HepG2 (cell line): ENCODE measurements around the gene TAF1D. TPM values are rescaled to one million over a fixed set of nuclear protein-coding genes. Genes with fewer than 3 reads are reported as not detected.

Source experiments
- IKZF4 ChIP-seq: sonication (generic); formaldehyde crosslinking; IDR thresholded peaks from 2 replicates; pipeline ENCODE4 v1.5.1; 2020; ENCODE audit warnings: borderline replicate concordance, mild to moderate bottlenecking, low read depth, missing genetic modification reagents; ENCODE audit errors: not compliant biosample characterization
- MTF2 ChIP-seq: sonication (generic); formaldehyde crosslinking; IDR thresholded peaks from 2 replicates; pipeline ENCODE4 v1.5.0; 2020; ENCODE audit warnings: missing genetic modification reagents, borderline replicate concordance
- NONO ChIP-seq, 2 experiments: fragments of 450-650 bp in 1 of 2; sonication (generic) in 1 of 2; formaldehyde crosslinking in 1 of 2; IDR thresholded peaks in 1 of 2; conservative IDR thresholded peaks in 1 of 2; 2 replicates each; pipeline versions ENCODE4 v1.6.1 to v1.8.0; 2017 to 2022; ENCODE audit warnings: mild to moderate bottlenecking in 1 of 2, missing genetic modification reagents in 1 of 2, moderate library complexity in 1 of 2
- SALL1 ChIP-seq: sonication (generic); formaldehyde crosslinking; IDR thresholded peaks from 2 replicates; pipeline ENCODE4 v1.8.0; 2022; ENCODE audit warnings: mild to moderate bottlenecking, missing genetic modification reagents
- STAT5B ChIP-seq: sonication (generic); formaldehyde crosslinking; IDR thresholded peaks from 2 replicates; pipeline ENCODE4 v1.4.0; 2020; ENCODE audit warnings: missing genetic modification reagents
- TBL1XR1 ChIP-seq: fragments of 150-350 bp; IDR thresholded peaks from 2 replicates; pipeline ENCODE4 v1.6.1; 2014; ENCODE audit warnings: borderline replicate concordance, low read length; ENCODE audit not compliant: partially characterized antibody
- ZMYM3 ChIP-seq: sonication (generic); formaldehyde crosslinking; IDR thresholded peaks from 2 replicates; pipeline ENCODE4 v1.5.1; 2020; ENCODE audit warnings: mild to moderate bottlenecking, missing genetic modification reagents
- ZNF282 ChIP-seq: fragments of 450-650 bp; IDR thresholded peaks from 2 replicates; pipeline ENCODE4 v1.6.1; 2018; ENCODE audit not compliant: partially characterized antibody
- ZNF3 ChIP-seq: IDR thresholded peaks from 2 replicates; pipeline ENCODE4 v1.7.0; 2017; ENCODE audit warnings: inconsistent platforms
- ZNF34 ChIP-seq: sonication (generic); formaldehyde crosslinking; IDR thresholded peaks from 2 replicates; pipeline ENCODE4 v1.4.0; 2020; ENCODE audit warnings: mild to moderate bottlenecking, missing genetic modification reagents, borderline replicate concordance
- ZNF446 ChIP-seq: sonication (generic); formaldehyde crosslinking; IDR thresholded peaks from 2 replicates; pipeline ENCODE4 v1.5.0; 2020; ENCODE audit warnings: mild to moderate bottlenecking, missing genetic modification reagents
- ZNF460 ChIP-seq: sonication (generic); formaldehyde crosslinking; IDR thresholded peaks from 2 replicates; pipeline ENCODE4 v1.5.1; 2020; ENCODE audit warnings: missing genetic modification reagents, mild to moderate bottlenecking, borderline replicate concordance
- ZNF496 ChIP-seq: sonication (generic); formaldehyde crosslinking; IDR thresholded peaks from 2 replicates; pipeline ENCODE4 v1.8.1; 2023; ENCODE audit warnings: mild to moderate bottlenecking, moderate library complexity, missing genetic modification reagents; ENCODE audit not compliant: insufficient replicate concordance
- ZNF816 ChIP-seq: sonication (generic); formaldehyde crosslinking; IDR thresholded peaks from 2 replicates; pipeline ENCODE4 v1.8.0; 2022; ENCODE audit warnings: missing genetic modification reagents, mild to moderate bottlenecking, borderline replicate concordance
- ZNF83 ChIP-seq: sonication (generic); formaldehyde crosslinking; IDR thresholded peaks from 2 replicates; pipeline ENCODE4 v1.4.0; 2020; ENCODE audit warnings: missing genetic modification reagents, mild to moderate bottlenecking, borderline replicate concordance
- ZSCAN12 ChIP-seq: sonication (generic); formaldehyde crosslinking; IDR thresholded peaks from 2 replicates; pipeline ENCODE4 v1.9.0; 2021; ENCODE audit warnings: mild to moderate bottlenecking, missing genetic modification reagents
- polyA plus RNA-seq, 8 experiments: library from polyadenylated mRNA; depleted of rRNA in 3 of 8; stranded (reverse) in 7 of 8; unstranded in 1 of 8; fragments of >200 nt; fragmentation: Illumina TruSeq in 4 of 8; extraction: Trizol in 4 of 8; gene quantifications; 2 replicates each; pipeline versions ENCODE4 v1.2.1 to v1.2.3, GENCODE V29; 2011 to 2016; ENCODE audit warnings: low read depth in 4 of 8, missing spikeins in 1 of 8, mixed read lengths in 1 of 8; ENCODE audit not compliant: insufficient read depth in 1 of 8
- total RNA-seq, 5 experiments: library from RNA; depleted of rRNA; stranded (reverse); fragments of >200 nt; fragmentation: Illumina TruSeq; extraction: Trizol; gene quantifications; 2 replicates each; pipeline ENCODE4 v1.2.3, GENCODE V29; 2016; ENCODE audit warnings: low read depth in 1 of 5
- TF ChIP-seq, protein P1 (sequence below), 2 experiments: fragments of 450-650 bp in 1 of 2; sonication (generic) in 1 of 2; formaldehyde crosslinking in 1 of 2; IDR thresholded peaks; 2 replicates each; pipeline versions ENCODE4 v1.6.1 to v1.8.0; 2016 to 2022; ENCODE audit warnings: antibody characterized with exemption in 1 of 2, mild to moderate bottlenecking in 1 of 2, missing genetic modification reagents in 1 of 2
- TF ChIP-seq, protein P2 (sequence below): IDR thresholded peaks from 2 replicates; pipeline ENCODE4 v1.6.1; 2016; ENCODE audit warnings: missing compliant biosample characterization, missing genetic modification reagents, borderline replicate concordance

Gene TAF1D
- total and polyA plus RNA-seq, 2 of the 13 experiments (the other 11 are each of a cell fraction or from before 2014, with no cell fraction given): 132 to 207 TPM

DNA sequence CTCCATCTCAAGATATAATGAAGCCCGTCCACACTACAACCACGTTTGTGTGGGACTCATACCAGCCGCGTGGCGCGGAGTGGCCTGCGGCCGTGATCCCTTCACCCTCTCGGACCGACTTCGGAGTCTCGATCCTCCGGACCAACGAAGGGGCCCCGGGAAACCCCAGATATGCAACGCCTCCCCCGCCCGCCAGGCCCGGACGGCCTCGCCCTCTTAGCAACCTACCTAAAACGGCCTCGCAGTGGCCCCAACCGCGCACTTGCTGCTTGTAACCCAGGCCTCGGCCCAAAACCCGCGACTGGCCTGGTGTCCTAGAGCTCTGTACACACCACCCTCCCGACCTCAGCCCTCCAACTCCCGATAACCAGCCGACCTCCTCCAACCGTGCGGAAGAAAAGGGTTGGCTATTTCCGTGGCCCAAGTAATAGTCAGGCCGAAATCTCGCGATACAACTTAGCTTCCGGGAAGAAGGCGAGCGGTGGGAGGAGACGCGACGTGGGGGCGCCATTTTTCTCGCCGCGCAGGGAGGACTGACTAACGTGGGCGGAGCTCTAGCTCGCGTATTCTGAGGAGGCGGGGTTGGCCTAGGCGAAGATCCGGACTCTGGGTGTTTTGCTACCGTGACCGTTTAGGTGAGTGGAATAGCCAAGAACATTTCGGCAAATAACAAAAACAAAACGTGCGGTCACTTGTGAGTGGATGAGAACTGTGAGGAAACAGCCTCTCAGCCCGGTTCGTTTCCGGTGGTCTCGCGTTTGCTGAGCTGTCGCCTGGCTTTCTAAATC, at the start of gene TAF1D, which contains the start of gene C11orf54 (continued):
- TF ChIP-seq, protein P1, sequence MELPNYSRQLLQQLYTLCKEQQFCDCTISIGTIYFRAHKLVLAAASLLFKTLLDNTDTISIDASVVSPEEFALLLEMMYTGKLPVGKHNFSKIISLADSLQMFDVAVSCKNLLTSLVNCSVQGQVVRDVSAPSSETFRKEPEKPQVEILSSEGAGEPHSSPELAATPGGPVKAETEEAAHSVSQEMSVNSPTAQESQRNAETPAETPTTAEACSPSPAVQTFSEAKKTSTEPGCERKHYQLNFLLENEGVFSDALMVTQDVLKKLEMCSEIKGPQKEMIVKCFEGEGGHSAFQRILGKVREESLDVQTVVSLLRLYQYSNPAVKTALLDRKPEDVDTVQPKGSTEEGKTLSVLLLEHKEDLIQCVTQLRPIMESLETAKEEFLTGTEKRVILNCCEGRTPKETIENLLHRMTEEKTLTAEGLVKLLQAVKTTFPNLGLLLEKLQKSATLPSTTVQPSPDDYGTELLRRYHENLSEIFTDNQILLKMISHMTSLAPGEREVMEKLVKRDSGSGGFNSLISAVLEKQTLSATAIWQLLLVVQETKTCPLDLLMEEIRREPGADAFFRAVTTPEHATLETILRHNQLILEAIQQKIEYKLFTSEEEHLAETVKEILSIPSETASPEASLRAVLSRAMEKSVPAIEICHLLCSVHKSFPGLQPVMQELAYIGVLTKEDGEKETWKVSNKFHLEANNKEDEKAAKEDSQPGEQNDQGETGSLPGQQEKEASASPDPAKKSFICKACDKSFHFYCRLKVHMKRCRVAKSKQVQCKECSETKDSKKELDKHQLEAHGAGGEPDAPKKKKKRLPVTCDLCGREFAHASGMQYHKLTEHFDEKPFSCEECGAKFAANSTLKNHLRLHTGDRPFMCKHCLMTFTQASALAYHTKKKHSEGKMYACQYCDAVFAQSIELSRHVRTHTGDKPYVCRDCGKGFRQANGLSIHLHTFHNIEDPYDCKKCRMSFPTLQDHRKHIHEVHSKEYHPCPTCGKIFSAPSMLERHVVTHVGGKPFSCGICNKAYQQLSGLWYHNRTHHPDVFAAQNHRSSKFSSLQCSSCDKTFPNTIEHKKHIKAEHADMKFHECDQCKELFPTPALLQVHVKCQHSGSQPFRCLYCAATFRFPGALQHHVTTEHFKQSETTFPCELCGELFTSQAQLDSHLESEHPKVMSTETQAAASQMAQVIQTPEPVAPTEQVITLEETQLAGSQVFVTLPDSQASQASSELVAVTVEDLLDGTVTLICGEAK (IDR thresholded peaks at IDR 0.05): no peak
- TF ChIP-seq, protein P1 (CRISPR knock-in tag; IDR thresholded peaks at IDR 0.05): peak; percentile 30; the same call in 1 of the 2 replicates
- TF ChIP-seq ZNF282 (no peak), TBL1XR1 (peak; percentile 13), ZNF816 (CRISPR knock-in tag) (no peak), ZNF460 (CRISPR knock-in tag) (no peak), ZNF83 (no peak), ZNF3 (CRISPR knock-in tag) (0 out of 2 replicates have a peak, but pooled peaks have one; percentile 22), NONO (IDR thresholded peaks at IDR 0.05) (no peak), NONO (CRISPR knock-in tag; conservative IDR thresholded peaks at IDR 0.05) (peak; percentile 71), SALL1 (CRISPR knock-in tag) (peak; percentile 79), ZNF496 (CRISPR knock-in tag) (no peak), IKZF4 (CRISPR knock-in tag) (no peak), MTF2 (CRISPR knock-in tag) (no peak), ZSCAN12 (peak; percentile 30; the same call in 1 of the 2 replicates), STAT5B (no peak), ZNF34 (CRISPR knock-in tag) (0 out of 2 replicates have a peak, but pooled peaks have one; percentile 84), ZNF446 (CRISPR knock-in tag) (no peak; the same call in 1 of the 2 replicates), ZMYM3 (CRISPR knock-in tag) (no peak)
- TF ChIP-seq, protein P2, sequence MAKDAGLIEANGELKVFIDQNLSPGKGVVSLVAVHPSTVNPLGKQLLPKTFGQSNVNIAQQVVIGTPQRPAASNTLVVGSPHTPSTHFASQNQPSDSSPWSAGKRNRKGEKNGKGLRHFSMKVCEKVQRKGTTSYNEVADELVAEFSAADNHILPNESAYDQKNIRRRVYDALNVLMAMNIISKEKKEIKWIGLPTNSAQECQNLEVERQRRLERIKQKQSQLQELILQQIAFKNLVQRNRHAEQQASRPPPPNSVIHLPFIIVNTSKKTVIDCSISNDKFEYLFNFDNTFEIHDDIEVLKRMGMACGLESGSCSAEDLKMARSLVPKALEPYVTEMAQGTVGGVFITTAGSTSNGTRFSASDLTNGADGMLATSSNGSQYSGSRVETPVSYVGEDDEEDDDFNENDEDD: peak; percentile 62; the same call in 1 of the 2 replicates
